Activated naive CD4-positive, alpha-beta T cell treated with anti-CD3 and anti-CD28 coated beads for 36 hours (primary cell): ENCODE measurements around the gene NSFL1C. TPM values are rescaled to one million over a fixed set of nuclear protein-coding genes. Genes with fewer than 3 reads are reported as not detected.

Source experiments
- CTCF ChIA-PET: fragments of 350-600 bp; sonication (Branson Sonifier 250); formaldehyde crosslinking; loops from one replicate; lab custom pipeline; 2021; ENCODE audit warnings: antibody characterized with exemption; lab: Charles Lee
- DNase-seq: peaks from one replicate; pipeline ENCODE4 v3.0.0-alpha.2; 2020
- H3K27ac Mint-ChIP-seq: one replicate; pipeline ENCODE4 v1.8.0; 2021; ENCODE audit warnings: mild to moderate bottlenecking, mixed read lengths
- H3K27me3 Mint-ChIP-seq: one replicate; pipeline ENCODE4 v1.8.0; 2021; ENCODE audit warnings: low read depth, mixed read lengths
- H3K36me3 Mint-ChIP-seq: one replicate; pipeline ENCODE4 v1.8.0; 2021; ENCODE audit warnings: low read depth, mixed read lengths
- H3K4me1 Mint-ChIP-seq: one replicate; pipeline ENCODE4 v1.8.0; 2021; ENCODE audit warnings: low read depth, mixed read lengths
- H3K4me3 Mint-ChIP-seq: one replicate; pipeline ENCODE4 v1.8.0; 2021; ENCODE audit warnings: mild to moderate bottlenecking, moderate library complexity, mixed read lengths
- H3K9me3 Mint-ChIP-seq: one replicate; pipeline ENCODE4 v1.8.0; 2021; ENCODE audit warnings: mixed read lengths
- intact Hi-C: fragments of 100-400 bp; cut with micrococcal nuclease; formaldehyde crosslinking; loops from one replicate; pipeline ENCODE4 v1.15.1; 2023
- total RNA-seq, 2 experiments: library from RNA; stranded (reverse); gene quantifications; one replicate each; pipeline ENCODE4 v1.2.3, GENCODE V29; 2021

The NSFL1C gene
- total RNA-seq, 2 experiments from 2014 or later, result 80.4 to 84.1 TPM

DNA sequence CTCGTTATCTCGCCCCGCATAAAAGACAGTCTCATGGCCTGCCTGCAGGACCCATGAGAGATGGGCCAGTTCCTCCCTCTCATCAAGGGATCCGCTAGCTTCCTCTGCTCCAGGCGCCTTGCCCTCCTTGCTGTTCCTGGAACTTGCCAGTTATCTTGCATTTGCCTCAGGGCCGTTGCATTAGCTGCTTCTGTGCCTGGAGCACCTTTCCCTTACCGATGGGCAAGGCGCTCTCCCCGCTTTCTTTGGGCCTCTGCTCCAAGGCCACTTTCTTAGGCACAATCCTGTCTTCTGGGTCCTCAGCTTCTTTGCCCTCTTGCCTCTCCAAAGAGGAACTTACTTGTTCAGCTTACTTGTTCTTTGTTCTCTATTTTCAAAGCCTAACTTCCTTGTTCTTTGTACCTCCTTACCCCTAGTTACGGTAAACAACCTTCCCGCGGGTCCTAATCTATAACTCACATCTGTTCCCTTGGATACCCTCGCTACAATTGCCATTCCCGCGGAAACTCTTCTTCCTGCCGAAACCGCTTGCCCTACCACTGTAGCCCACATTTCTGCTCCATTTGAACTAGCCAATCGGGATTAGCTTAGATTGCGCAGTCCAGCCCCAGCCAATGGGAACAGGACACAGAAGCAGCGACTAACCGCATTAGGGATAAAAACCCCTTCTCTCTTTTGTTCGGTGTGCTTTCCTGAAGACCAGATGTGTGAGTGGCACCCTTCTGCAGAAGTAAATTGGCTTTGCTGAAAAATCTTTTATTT, 887 bp upstream of the NSFL1C start:
- DNase-seq, result no peak
- H3K36me3 Mint-ChIP-seq, result peaks cover 4% of the 10 kb centered on the region
- H3K27me3 Mint-ChIP-seq, result peaks cover 6% of the 10 kb centered on the region
- intact Hi-C loops, result loop anchor here (1.0 to 5.0 kb wide), 5 partner anchors 36 to 635 kb away; partner anchors contain the start of gene PSMF1
- no peak overlapping the region for H3K27ac Mint-ChIP-seq
- H3K4me1 Mint-ChIP-seq, result peaks cover 42% of the 10 kb centered on the region
- H3K4me3 Mint-ChIP-seq, result peak overlapping the region; percentile 80
- CTCF ChIA-PET, result interaction anchor here (0.7 to 4.9 kb wide), 14 partner anchors 10 to 309 kb away, joined by 3 to 38 read pairs (median 4); no protein-coding TSS in a partner anchor
- H3K9me3 Mint-ChIP-seq, result no peaks in the 10 kb centered on the region

DNA sequence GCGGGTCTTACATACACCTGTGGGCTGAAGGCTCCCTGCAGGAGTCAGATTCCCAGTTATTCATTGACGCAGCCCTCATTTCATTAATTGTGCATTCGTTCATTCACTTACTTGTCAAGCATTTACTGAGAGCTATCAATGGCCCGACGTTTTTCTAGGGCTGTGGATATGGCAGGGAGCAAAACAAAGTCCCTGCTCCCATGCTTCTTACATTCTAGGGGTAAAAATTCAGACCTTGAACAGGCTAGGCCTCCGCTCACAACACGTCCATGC, 369 bp upstream of the NSFL1C start:
- Mint-ChIP-seq H3K27me3 (peaks cover 6% of the 10 kb centered on the region), H3K9me3 (no peaks in the 10 kb centered on the region), H3K36me3 (peaks cover 4% of the 10 kb centered on the region), H3K4me1 (peaks cover 44% of the 10 kb centered on the region), H3K4me3 (peak overlapping the region; percentile 80), H3K27ac (no peak overlapping the region)
- DNase-seq, result no peak
- intact Hi-C loops, result loop anchor here (1.0 to 5.0 kb wide), 5 partner anchors 36 to 636 kb away; partner anchors contain the start of gene PSMF1
- CTCF ChIA-PET, result interaction anchor here (0.7 to 4.9 kb wide), 13 partner anchors 10 to 310 kb away, joined by 3 to 38 read pairs (median 4); no protein-coding TSS in a partner anchor

DNA sequence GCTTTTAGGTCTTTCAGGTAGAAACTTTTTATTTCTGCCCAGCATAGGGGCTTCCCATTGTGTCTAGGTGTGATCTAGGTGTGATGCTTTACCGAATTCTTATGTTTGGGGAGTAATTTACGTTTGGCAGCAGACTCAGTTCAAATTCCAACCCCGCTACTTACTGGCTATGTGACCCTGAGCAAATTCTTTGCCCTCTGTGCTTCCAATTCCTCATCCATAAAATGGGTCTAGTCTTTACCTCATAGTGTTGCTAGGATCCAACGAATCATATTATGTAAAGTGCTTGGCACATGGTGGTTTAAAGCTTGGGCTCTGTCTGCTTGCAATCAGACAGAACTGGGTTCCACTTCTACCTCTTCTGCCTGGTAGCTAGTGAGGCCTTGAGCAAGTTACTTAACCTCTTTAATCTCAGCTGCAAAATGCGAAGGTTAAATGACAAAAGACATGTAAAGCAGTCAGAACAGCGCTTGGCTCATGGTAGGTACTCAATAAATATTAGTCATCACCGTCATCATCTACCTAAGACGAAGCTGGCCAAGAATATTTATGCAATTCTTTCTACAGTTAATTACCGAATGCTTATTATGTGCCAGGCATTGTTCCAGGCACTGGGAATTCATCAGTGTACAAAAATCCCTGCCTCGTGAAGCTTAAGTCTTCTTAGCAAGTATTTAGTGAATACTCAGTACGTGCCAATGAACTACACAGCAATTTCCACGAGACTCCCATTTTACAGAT, 1.0 kb downstream of the NSFL1C start:
- H3K36me3 Mint-ChIP-seq, result peaks cover 11% of the 10 kb centered on the region
- no peaks in the 10 kb centered on the region for H3K9me3 Mint-ChIP-seq
- peaks cover 6% of the 10 kb centered on the region for H3K27me3 Mint-ChIP-seq
- DNase-seq, result no peak
- CTCF ChIA-PET, result interaction anchor here (0.6 to 4.9 kb wide), 10 partner anchors 11 to 337 kb away, joined by 3 to 38 read pairs (median 3); no protein-coding TSS in a partner anchor
- intact Hi-C loops, result loop anchor here (1.0 to 5.0 kb wide), 5 partner anchors 72 to 637 kb away; partner anchors contain the start of gene FKBP1A
- peaks cover 44% of the 10 kb centered on the region for H3K4me1 Mint-ChIP-seq
- H3K27ac Mint-ChIP-seq, result peak overlapping the region; percentile 71
- H3K4me3 Mint-ChIP-seq, result peak overlapping the region; percentile 80

DNA sequence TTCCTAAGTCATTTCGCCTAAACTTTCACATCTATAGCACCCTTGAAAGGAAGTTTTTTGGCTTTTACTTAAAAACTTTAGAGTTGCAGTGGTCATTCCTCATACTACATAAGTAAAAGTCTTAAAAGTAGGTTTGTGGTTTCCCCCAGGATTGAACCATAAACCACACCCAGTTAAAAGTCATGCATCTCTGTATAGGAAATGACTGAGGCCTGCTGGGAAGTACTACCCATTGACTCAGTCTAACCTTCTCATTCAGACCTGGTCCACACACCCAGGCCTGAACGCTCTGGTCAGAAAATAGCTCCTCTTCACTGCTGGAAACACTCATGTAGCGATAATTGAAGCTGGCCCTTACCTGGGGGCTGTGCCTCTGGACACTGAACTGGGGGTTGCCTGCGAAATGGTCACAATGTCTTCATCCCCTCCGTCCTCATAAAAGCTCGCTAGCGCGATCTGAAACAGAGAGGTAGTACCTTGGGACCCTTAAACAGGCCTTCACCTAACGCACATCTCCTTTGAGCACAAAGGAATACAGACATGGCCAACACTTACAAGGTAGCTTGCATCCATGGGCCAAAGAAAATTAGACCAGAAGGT, 2.6 kb downstream of the NSFL1C start:
- Mint-ChIP-seq H3K4me3 (no peak overlapping the region), H3K4me1 (peaks cover 44% of the 10 kb centered on the region), H3K27ac (no peak overlapping the region), H3K36me3 (peaks cover 17% of the 10 kb centered on the region), H3K9me3 (no peaks in the 10 kb centered on the region), H3K27me3 (peaks cover 6% of the 10 kb centered on the region)
- intact Hi-C loops, result no loop called here
- no peak for DNase-seq
- CTCF ChIA-PET, result interaction anchor here (1.4 kb wide), 1 partner anchor 40 kb away, joined by 4 read pairs; no protein-coding TSS in a partner anchor

DNA sequence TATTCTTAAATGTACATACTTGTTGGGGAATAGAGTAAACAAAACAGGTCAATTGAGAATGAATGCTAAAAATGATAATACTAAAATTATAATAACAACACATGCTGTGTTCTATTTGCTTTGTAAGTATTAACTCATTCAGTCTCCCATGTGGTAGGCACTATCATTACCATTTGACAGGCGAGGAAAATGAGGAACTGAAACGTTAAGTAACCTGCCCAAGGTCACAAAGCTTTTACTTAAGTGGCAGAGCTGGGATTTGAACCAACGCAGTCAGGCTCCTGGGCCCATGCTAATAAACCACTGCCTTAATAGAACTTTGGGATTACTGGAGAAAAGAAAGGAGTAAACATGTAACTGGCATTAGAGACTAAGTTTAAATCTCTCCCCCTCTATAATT, 3.8 kb downstream of the NSFL1C start:
- intact Hi-C loops, result no loop called here
- H3K27ac Mint-ChIP-seq, result no peak overlapping the region
- no peak for DNase-seq
- no peaks in the 10 kb centered on the region for H3K9me3 Mint-ChIP-seq
- H3K27me3 Mint-ChIP-seq, result peaks cover 2% of the 10 kb centered on the region
- CTCF ChIA-PET, result interaction anchor here (0.9 kb wide), 1 partner anchor 24 kb away, joined by 3 read pairs; no protein-coding TSS in a partner anchor
- H3K4me1 Mint-ChIP-seq, result peaks cover 42% of the 10 kb centered on the region
- H3K36me3 Mint-ChIP-seq, result peaks cover 20% of the 10 kb centered on the region
- H3K4me3 Mint-ChIP-seq, result no peak overlapping the region

DNA sequence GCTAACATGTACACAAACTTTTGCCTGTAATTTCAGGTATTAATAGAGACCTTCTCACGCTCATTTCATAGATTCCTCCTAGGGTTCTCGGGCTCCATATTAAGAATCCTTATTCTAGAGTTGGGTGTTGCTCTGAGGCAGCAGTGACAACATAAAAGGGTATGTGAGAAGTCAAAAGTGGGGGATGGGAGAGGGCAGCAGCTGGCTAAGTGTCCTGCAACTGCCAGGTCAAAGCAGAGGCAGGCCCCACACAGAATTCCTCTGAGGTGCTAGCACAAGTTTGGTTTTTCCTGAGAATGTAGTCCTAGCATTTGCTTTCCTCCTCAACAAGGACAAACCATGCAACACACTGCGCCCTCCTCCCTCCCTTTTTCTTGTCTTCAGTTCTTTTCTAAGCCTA, 4.6 kb downstream of the NSFL1C start:
- H3K27me3 Mint-ChIP-seq, result no peaks in the 10 kb centered on the region
- H3K27ac Mint-ChIP-seq, result no peak overlapping the region
- H3K9me3 Mint-ChIP-seq, result no peaks in the 10 kb centered on the region
- no peak for DNase-seq
- H3K36me3 Mint-ChIP-seq, result peaks cover 23% of the 10 kb centered on the region
- intact Hi-C loops, result no loop called here
- no peak overlapping the region for H3K4me3 Mint-ChIP-seq
- CTCF ChIA-PET, result no interaction called here
- H3K4me1 Mint-ChIP-seq, result peaks cover 33% of the 10 kb centered on the region

DNA sequence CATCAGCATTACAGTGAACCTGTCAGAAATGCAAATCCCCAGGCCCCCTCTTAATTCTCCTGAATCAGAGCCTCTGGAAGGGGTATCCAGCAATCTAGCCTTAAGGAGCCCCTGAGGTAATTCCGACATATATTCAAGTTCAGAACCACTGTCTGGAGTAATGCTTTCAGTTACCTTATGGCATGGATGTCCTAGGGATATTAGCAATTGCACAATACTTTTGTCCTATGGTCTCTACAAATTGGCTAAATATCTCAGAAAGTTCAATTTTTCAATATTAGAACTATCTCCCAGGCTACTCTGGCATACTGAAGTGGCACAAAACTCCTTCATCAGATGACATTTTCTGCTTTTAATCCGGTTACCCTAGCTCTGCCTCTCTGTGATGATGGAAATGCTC, 6.4 kb downstream of the NSFL1C start:
- CTCF ChIA-PET, result interaction anchor here (0.8 to 1.3 kb wide), 3 partner anchors 13 to 317 kb away, joined by 3 to 5 read pairs (median 5); no protein-coding TSS in a partner anchor
- no peaks in the 10 kb centered on the region for H3K27me3 Mint-ChIP-seq
- H3K4me3 Mint-ChIP-seq, result no peak overlapping the region
- intact Hi-C loops, result no loop called here
- no peaks in the 10 kb centered on the region for H3K9me3 Mint-ChIP-seq
- peaks cover 25% of the 10 kb centered on the region for H3K36me3 Mint-ChIP-seq
- DNase-seq, result no peak
- H3K4me1 Mint-ChIP-seq, result peaks cover 25% of the 10 kb centered on the region
- H3K27ac Mint-ChIP-seq, result no peak overlapping the region

DNA sequence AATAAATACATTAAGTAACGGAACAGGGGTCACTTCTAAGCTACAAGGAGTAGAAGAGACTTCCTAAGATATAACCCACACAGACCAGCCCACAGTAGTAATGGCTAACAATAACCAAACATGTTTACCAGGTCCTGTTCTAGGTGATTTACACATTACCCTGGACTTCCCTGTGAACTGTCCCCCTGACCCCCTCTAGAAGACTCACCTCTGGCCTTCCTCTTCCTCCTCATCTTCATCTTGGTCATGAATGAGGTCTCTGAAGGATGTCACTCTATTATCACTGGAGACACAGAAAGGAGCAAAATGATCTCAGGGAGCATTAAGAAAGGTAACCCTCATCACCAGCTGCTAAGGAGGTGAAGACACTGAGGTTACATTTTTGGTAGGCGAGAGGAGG, 8.7 kb downstream of the NSFL1C start:
- peaks cover 27% of the 10 kb centered on the region for H3K36me3 Mint-ChIP-seq

DNA sequence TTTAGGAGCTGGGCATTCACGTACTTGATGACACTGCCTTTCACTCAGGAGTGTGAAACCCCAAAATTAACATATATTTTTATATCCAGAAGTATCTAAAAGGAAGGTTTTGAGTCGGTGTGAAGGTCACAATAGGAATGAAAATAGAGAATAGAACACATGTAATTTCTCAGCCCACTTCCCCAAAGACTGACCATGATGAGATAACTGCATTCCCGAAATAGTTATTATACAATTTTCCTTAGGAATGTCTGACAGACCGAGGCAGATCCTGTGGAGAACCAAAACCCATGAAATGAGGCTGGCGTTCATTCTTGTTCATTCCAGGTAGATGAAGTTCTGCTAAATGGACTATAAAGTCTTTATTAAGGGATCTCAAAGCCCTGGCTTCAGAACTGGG, 10.3 kb downstream of the NSFL1C start:
- Mint-ChIP-seq H3K9me3 (no peaks in the 10 kb centered on the region), H3K36me3 (peaks cover 34% of the 10 kb centered on the region), H3K4me3 (no peak overlapping the region), H3K27me3 (no peaks in the 10 kb centered on the region), H3K4me1 (no peaks in the 10 kb centered on the region), H3K27ac (no peak overlapping the region)
- CTCF ChIA-PET, result no interaction called here
- intact Hi-C loops, result no loop called here
- no peak for DNase-seq

More for the DNA sequence above, 8.7 kb downstream of the NSFL1C start:
- no peak overlapping the region for H3K4me3 Mint-ChIP-seq
- no peaks in the 10 kb centered on the region for H3K9me3 Mint-ChIP-seq
- peaks cover 2% of the 10 kb centered on the region for H3K4me1 Mint-ChIP-seq
- H3K27me3 Mint-ChIP-seq, result no peaks in the 10 kb centered on the region
- no peak overlapping the region for H3K27ac Mint-ChIP-seq
- intact Hi-C loops, result no loop called here
- CTCF ChIA-PET, result interaction anchor here (1.6 kb wide), 1 partner anchor 46 kb away, joined by 5 read pairs; no protein-coding TSS in a partner anchor
- no peak for DNase-seq

DNA sequence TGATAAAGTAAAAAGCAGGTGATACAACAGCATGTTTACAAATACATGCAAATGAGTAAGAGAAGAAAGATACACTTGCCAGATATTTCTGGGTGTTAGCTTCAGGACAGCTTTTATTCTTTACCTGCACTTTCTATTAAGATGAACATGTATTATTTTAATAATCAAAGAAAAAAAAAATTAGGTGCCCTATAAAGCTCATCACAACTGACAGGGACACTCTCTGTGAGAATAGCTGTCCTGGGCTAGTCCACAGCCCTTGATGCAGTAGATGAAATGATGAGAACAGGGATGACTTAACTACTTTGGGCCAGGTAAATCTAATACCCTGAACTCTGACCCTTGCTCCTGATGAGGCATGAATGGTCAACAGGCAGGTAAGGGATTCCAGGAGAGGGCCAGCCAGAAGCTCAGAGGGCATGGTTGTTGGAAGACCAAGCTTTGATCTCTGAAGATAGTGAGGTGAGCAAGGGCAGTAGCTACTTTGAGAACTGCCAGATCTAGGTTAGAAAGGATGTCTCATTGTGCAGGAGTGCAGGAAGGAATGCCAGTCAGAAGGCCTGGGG, 15.6 kb downstream of the NSFL1C start:
- intact Hi-C loops, result no loop called here
- Mint-ChIP-seq H3K4me1 (no peaks in the 10 kb centered on the region), H3K36me3 (peaks cover 29% of the 10 kb centered on the region), H3K9me3 (no peaks in the 10 kb centered on the region), H3K27ac (no peak overlapping the region), H3K27me3 (no peaks in the 10 kb centered on the region), H3K4me3 (no peak overlapping the region)
- no peak for DNase-seq
- CTCF ChIA-PET, result interaction anchor here (0.7 to 3.5 kb wide), 7 partner anchors 12 to 460 kb away, joined by 3 to 10 read pairs (median 6); no protein-coding TSS in a partner anchor

DNA sequence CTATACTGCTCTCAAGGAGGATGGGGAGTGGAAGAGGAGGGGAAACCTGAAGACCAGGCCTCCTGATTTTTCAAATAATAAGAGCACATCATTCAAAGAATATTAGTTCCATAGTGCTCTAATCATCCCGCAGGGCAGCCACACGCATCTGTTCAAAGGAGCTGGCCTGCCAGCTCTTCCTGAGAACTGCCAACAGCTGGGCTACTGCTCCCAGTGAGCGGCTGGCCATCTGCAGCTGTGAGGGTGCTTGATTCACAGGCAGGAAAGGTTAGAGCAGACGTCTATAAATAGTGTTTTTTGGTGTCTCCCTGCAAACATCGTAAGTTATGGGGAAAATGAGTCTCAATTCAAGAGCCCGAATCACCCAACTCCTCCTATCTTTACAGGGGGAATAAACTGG, 17.3 kb downstream of the NSFL1C start:
- Mint-ChIP-seq H3K27me3 (no peaks in the 10 kb centered on the region), H3K4me1 (no peaks in the 10 kb centered on the region), H3K27ac (no peak overlapping the region), H3K9me3 (no peaks in the 10 kb centered on the region), H3K4me3 (no peak overlapping the region), H3K36me3 (peaks cover 39% of the 10 kb centered on the region)
- CTCF ChIA-PET, result interaction anchor here (0.7 to 3.5 kb wide), 8 partner anchors 11 to 137 kb away, joined by 3 to 10 read pairs (median 6); no protein-coding TSS in a partner anchor
- intact Hi-C loops, result no loop called here
- DNase-seq, result no peak
